NCI-H446 (cell line): ENCODE data around the gene XIAP.

Source experiments
- DNase-seq, 2 experiments: peaks; one replicate each; lab custom pipeline; 2025; lab: John Stamatoyannopoulos, UW

XIAP gene

GRCh38 chrX:123960956-123961267, 101.1 kb downstream of the XIAP start:
- no peak for DNase-seq

- peak; percentile 84 to 87 for DNase-seq
Observed at GRCh38 chrX:123961268-123962005, 101.6 kb downstream of the XIAP start, which contains the start of gene STAG2. Gene STAG2 (plus strand): TSS chrX:123961706. CDS start chrX:124022628, 60,922 bp downstream.

- peak in 1 of 2 experiments; percentile 67 for DNase-seq
Observed at GRCh38 chrX:123962006-123962467, 102.2 kb downstream of the XIAP start.

GRCh38 chrX:123962794-123963373, 103.0 kb downstream of the XIAP start:
- DNase-seq, result peak; percentile 75 to 90
